Measurements from ENCODE around the gene NECAB3.

The NECAB3 gene

GRCh38 chr20:33629533-33629932 lies 44.7 kb downstream of the NECAB3 start:
- ATAC-seq (replicated peaks) = no peak
- H3K4me1 Mint-ChIP-seq = peaks cover 3 to 4% of the 10 kb centered on the region in 2 donors
- no peak overlapping the region for H3K4me3 Mint-ChIP-seq
- H3K27me3 Mint-ChIP-seq = no peaks in the 10 kb centered on the region
- H3K36me3 Mint-ChIP-seq = peaks cover 40 to 64% of the 10 kb centered on the region in 2 donors
- H3K9me3 Mint-ChIP-seq = peaks cover 0 to 1% of the 10 kb centered on the region in 2 donors
- H3K27ac Mint-ChIP-seq = no peak overlapping the region
- no peak for DNase-seq

- no peak for ATAC-seq (replicated peaks)
- Mint-ChIP-seq H3K36me3 (peaks cover 53 to 81% of the 10 kb centered on the region in 2 donors), H3K4me3 (no peak overlapping the region), H3K27me3 (no peaks in the 10 kb centered on the region), H3K27ac (no peak overlapping the region), H3K9me3 (peaks cover 0 to 3% of the 10 kb centered on the region in 2 donors), H3K4me1 (peaks cover 7 to 9% of the 10 kb centered on the region in 2 donors)
- DNase-seq = no peak
These were observed 46.5 kb downstream of the NECAB3 start for GRCh38 chr20:33627577-33628216.

DNA sequence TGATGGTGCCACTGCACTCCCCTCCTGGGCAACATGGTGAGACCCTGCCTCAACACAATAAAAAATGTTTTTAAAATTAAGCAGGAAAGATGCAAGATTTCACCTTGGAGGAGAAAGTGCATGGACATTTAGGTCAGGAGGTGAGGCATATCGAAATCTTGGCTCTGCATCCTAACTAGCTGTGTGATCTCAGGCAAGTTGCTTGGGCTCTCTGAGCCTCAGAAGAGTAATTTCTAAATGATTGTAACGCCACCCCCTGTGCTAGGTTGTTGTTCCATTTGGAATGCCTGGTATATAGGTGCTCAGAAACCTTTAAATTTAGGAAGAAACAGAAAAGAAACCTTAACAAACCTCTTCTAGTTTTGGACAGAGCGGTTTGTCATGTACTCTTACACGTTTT lies 48.0 kb downstream of the NECAB3 start:
- H3K4me1 Mint-ChIP-seq = peaks cover 7 to 9% of the 10 kb centered on the region in 2 donors

GRCh38 chr20:33624399-33624798 lies 49.8 kb downstream of the NECAB3 start:
- no peak overlapping the region for H3K27ac Mint-ChIP-seq
- H3K4me3 Mint-ChIP-seq = no peak overlapping the region

More for the DNA sequence above, 48.0 kb downstream of the NECAB3 start:
- peaks cover 0 to 3% of the 10 kb centered on the region in 2 donors for H3K9me3 Mint-ChIP-seq
- H3K4me3 Mint-ChIP-seq = no peak overlapping the region
- no peak overlapping the region for H3K27ac Mint-ChIP-seq
- no peak for DNase-seq
- no peaks in the 10 kb centered on the region for H3K27me3 Mint-ChIP-seq
- no peak for ATAC-seq (replicated peaks)
- H3K36me3 Mint-ChIP-seq = peaks cover 53 to 77% of the 10 kb centered on the region in 2 donors

DNA sequence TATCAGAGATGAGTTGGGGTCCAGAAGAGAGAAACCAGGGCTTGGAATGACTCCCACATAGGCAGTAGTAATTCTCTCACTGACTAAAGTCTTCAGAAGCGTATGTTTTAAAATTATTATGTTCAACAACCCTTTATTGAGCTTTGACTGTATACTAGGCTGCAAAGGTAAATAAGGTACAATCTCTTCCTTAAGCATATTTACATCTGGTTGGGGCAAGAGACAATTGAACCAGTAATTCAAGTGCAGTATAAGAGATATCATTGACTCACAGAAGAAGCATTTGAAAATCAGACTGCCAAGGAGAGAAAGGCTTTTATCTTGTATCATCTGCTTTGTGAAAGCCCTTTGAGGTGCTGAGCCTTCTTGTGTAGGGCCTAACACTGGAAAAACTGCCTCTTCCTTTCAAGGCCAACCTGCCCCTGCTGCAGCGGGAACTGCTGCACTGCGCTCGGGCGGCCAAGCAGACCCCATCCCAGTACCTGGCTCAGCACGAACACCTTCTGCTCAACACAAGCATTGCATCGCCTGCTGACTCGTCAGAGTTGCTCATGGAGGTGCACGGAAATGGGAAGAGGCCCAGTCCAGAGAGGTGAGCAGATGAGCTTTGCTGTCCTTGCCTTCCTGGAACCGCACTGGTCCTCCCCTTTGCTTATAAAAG lies 51.4 kb downstream of the NECAB3 start:
- H3K4me3 Mint-ChIP-seq = no peak overlapping the region
- H3K36me3 Mint-ChIP-seq = peaks cover 35 to 58% of the 10 kb centered on the region in 2 donors
- no peak for DNase-seq
- no peak for ATAC-seq (replicated peaks)
- H3K27ac Mint-ChIP-seq = no peak overlapping the region
- H3K9me3 Mint-ChIP-seq = peaks cover 0 to 3% of the 10 kb centered on the region in 2 donors
- H3K27me3 Mint-ChIP-seq = no peaks in the 10 kb centered on the region
- peaks cover 7 to 9% of the 10 kb centered on the region in 2 donors for H3K4me1 Mint-ChIP-seq

More at GRCh38 chr20:33624399-33624798, 49.8 kb downstream of the NECAB3 start:
- Mint-ChIP-seq H3K4me1 (peaks cover 7 to 9% of the 10 kb centered on the region in 2 donors), H3K27me3 (no peaks in the 10 kb centered on the region), H3K9me3 (peaks cover 0 to 3% of the 10 kb centered on the region in 2 donors), H3K36me3 (peaks cover 40 to 65% of the 10 kb centered on the region in 2 donors)
- DNase-seq (no peak), ATAC-seq (replicated peaks) (no peak)

DNA sequence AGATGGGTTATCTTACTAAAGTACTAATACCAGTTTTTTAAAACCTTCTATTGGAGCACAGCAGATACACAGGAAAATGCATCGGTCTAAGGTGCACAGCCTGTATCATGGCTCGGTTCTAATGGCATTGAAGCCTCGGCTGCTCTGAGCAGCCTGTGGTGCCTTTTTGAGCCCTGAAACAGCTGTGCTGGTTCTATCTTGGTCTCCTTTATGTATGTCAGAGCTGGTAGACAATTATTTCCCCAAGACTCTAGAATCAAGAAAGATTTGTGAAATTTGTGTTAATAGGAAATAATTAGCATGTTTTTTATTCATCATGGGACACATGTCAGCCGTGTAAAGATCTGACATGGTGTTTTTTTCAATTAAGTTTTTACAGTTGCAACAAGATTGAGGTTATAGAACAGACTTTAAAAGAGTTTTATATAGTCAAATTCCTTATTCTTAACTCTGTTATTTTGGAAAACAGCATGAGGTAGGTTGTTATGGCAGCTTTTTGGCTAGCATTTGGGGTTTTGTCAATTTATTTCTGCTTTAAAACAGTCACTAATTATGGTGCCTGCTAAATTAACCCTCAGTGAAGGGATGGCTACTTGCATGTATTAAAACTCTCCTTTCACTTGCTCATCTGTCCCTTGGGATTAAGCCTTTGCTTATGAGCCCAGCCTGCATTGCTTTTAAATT lies 52.4 kb downstream of the NECAB3 start:
- H3K4me1 Mint-ChIP-seq = peaks cover 7 to 9% of the 10 kb centered on the region in 2 donors
- DNase-seq = no peak
- no peak for ATAC-seq (replicated peaks)

DNA sequence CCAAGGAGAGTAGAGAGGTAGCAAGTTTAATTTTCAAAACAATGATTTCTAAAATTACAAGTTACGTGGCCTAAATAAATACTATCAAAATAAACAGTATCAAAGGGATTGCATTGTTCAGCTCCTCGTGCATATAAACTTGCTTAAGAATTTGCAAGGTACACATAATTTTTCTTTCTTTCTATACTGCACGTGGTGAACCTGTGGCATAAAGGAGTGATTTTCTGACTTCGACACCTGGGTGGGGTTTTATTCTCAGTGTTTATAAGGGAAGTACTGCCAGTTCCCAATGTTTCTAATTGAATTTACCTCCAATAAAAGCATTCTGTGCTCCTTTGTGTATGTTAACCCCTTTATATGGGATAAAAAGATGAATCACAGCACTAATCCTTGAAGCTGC lies 62.2 kb downstream of the NECAB3 start:
- H3K4me1 Mint-ChIP-seq = peaks cover 6 to 27% of the 10 kb centered on the region in 2 donors
- no peak for ATAC-seq (replicated peaks)
- peaks cover 17 to 32% of the 10 kb centered on the region in 2 donors for H3K36me3 Mint-ChIP-seq
- no peak overlapping the region for H3K4me3 Mint-ChIP-seq
- H3K9me3 Mint-ChIP-seq = no peaks in the 10 kb centered on the region
- H3K27me3 Mint-ChIP-seq = no peaks in the 10 kb centered on the region
- no peak for DNase-seq
- H3K27ac Mint-ChIP-seq = no peak overlapping the region

More for the DNA sequence above, 52.4 kb downstream of the NECAB3 start:
- Mint-ChIP-seq H3K4me3 (no peak overlapping the region), H3K36me3 (peaks cover 32 to 49% of the 10 kb centered on the region in 2 donors), H3K27ac (no peak overlapping the region), H3K27me3 (no peaks in the 10 kb centered on the region), H3K9me3 (peaks cover 0 to 1% of the 10 kb centered on the region in 2 donors)

GRCh38 chr20:33611106-33611505 lies 63.1 kb downstream of the NECAB3 start:
- no peak overlapping the region for H3K4me3 Mint-ChIP-seq
- no peak for DNase-seq
- H3K27me3 Mint-ChIP-seq = no peaks in the 10 kb centered on the region
- ATAC-seq (replicated peaks) = no peak
- H3K4me1 Mint-ChIP-seq = peaks cover 14 to 36% of the 10 kb centered on the region in 2 donors
- peaks cover 13 to 24% of the 10 kb centered on the region in 2 donors for H3K36me3 Mint-ChIP-seq
- no peak overlapping the region for H3K27ac Mint-ChIP-seq
- no peaks in the 10 kb centered on the region for H3K9me3 Mint-ChIP-seq

- ATAC-seq (replicated peaks) = peak; percentile 74 to 82
- Mint-ChIP-seq H3K9me3 (no peaks in the 10 kb centered on the region), H3K27ac (peak overlapping the region; percentile 21), H3K4me3 (peak overlapping the region in 1 of 2 donors; percentile 36), H3K27me3 (no peaks in the 10 kb centered on the region), H3K4me1 (peaks cover 17 to 50% of the 10 kb centered on the region in 2 donors), H3K36me3 (peaks cover 13 to 21% of the 10 kb centered on the region in 2 donors)
- no peak for DNase-seq
These were observed 64.7 kb downstream of the NECAB3 start for GRCh38 chr20:33609504-33609903.

Data from stimulated activated naive B cell treated with anti-CD40 and anti-IgM and Interleukin-4, amounts not matched to agents 10 μg/mL and 1 μg/mL and 100 μg/mL, for 72 hours (primary cell).